PC-3 (cell line): Measurements from ENCODE around the gene PTPRN. TPM values are rescaled to one million over a fixed set of nuclear protein-coding genes. Genes with fewer than 3 reads are reported as not detected.

ENCODE experiments used
- ATAC-seq: fragments of 200-7000 bp; cut with Tn5 transposase; 2 replicates; pipeline ENCODE4 v1.9.1; 2020; ENCODE audit warnings: mild to moderate bottlenecking, moderate library complexity
- BruUV-seq: library from RNA; stranded (reverse); fragments of 400-500 nt; replicated peaks from 2 replicates; lab custom pipeline; 2021; lab: Mats Ljungman, UMichigan
- CTCF ChIA-PET: fragments of 300-600 bp; sonication (Branson Sonifier 250); formaldehyde crosslinking; loops from one replicate; lab custom pipeline; 2022; ENCODE audit warnings: antibody characterized with exemption; lab: Charles Lee
- POLR2A ChIA-PET: fragments of 300-600 bp; sonication (Branson Sonifier 250); formaldehyde crosslinking; loops from one replicate; lab custom pipeline; 2022; ENCODE audit warnings: antibody characterized with exemption; ENCODE audit not compliant: unreplicated experiment; lab: Charles Lee
- DNase-seq: peaks from one replicate; pipeline ENCODE4 v3.0.0-alpha.2; 2015
- H2AFZ ChIP-seq: fragments of 300-600 bp; sonication (generic); 2 replicates; pipeline ENCODE4 v1.6.0; 2016; ENCODE audit warnings: antibody characterized with exemption, low read length
- H3F3A ChIP-seq: fragments of 300-600 bp; sonication (generic); one replicate; pipeline ENCODE4 v1.6.0; 2017; ENCODE audit warnings: antibody characterized with exemption, low read length, control low read depth, mild to moderate bottlenecking; ENCODE audit not compliant: unreplicated experiment
- H3K27ac ChIP-seq: fragments of 300-600 bp; sonication (generic); 2 replicates; pipeline ENCODE4 v1.5.1; 2016; ENCODE audit warnings: mild to moderate bottlenecking, low read length
- H3K27me3 ChIP-seq: fragments of 300-600 bp; sonication (generic); 2 replicates; pipeline ENCODE4 v1.6.1; 2016; ENCODE audit warnings: low read length, mixed read lengths
- H3K36me3 ChIP-seq: fragments of 300-600 bp; sonication (generic); 2 replicates; pipeline ENCODE4 v1.6.1; 2016; ENCODE audit warnings: low read depth, mixed run types, low read length, mixed read lengths
- H3K4me1 ChIP-seq: fragments of 300-600 bp; sonication (generic); 2 replicates; pipeline ENCODE4 v1.5.1; 2016; ENCODE audit warnings: low read length; ENCODE audit not compliant: insufficient read depth
- H3K4me2 ChIP-seq: fragments of 300-600 bp; sonication (generic); 2 replicates; pipeline ENCODE4 v1.6.0; 2016; ENCODE audit warnings: low read length
- H3K4me3 ChIP-seq: fragments of 300-600 bp; sonication (generic); 2 replicates; pipeline ENCODE4 v1.5.1; 2016; ENCODE audit warnings: mild to moderate bottlenecking, low read length, mixed read lengths
- H3K79me2 ChIP-seq: fragments of 300-600 bp; sonication (generic); 2 replicates; pipeline ENCODE4 v1.6.1; 2017; ENCODE audit warnings: low read length, mixed read lengths
- H3K9ac ChIP-seq: fragments of 300-600 bp; sonication (generic); 2 replicates; pipeline ENCODE4 v1.6.0; 2016; ENCODE audit warnings: mild to moderate bottlenecking, low read length
- H3K9me2 ChIP-seq: fragments of 300-600 bp; sonication (generic); replicated peaks from 2 replicates; pipeline ENCODE4 v1.6.1; 2016; ENCODE audit warnings: mixed run types, low read length, mixed read lengths
- H3K9me3 ChIP-seq: fragments of 300-600 bp; sonication (generic); 2 replicates; pipeline ENCODE4 v1.6.1; 2016; ENCODE audit warnings: low read length, mixed read lengths
- H4K20me1 ChIP-seq: fragments of 300-600 bp; sonication (generic); 2 replicates; pipeline ENCODE4 v1.6.1; 2016; ENCODE audit warnings: low read length, mixed read lengths
- EZH2 ChIP-seq: fragments of 300-600 bp; sonication (generic); IDR thresholded peaks from one replicate; pipeline ENCODE4 v1.6.1; 2017; ENCODE audit warnings: antibody characterized with exemption, mild to moderate bottlenecking, low read length; ENCODE audit not compliant: unreplicated experiment
- EZH2phosphoT487 ChIP-seq: fragments of 300-600 bp; sonication (generic); IDR thresholded peaks from 2 replicates; pipeline ENCODE4 v1.6.1; 2018; ENCODE audit warnings: mild to moderate bottlenecking, antibody characterized with exemption, low read length, borderline replicate concordance
- intact Hi-C: fragments of 100-400 bp; cut with micrococcal nuclease; formaldehyde crosslinking; loops from 2 replicates; pipeline ENCODE4 v1.9.0; 2023
- total RNA-seq: library from RNA; depleted of rRNA; stranded (reverse); fragments of >200 nt; gene quantifications from 2 replicates; pipeline ENCODE4 v1.2.3, GENCODE V29; 2014
- TF ChIP-seq, protein P1 (sequence below): fragments of 300-600 bp; sonication (generic); conservative IDR thresholded peaks from 2 replicates; pipeline ENCODE4 v1.5.1; 2017; ENCODE audit warnings: antibody characterized with exemption, low read depth, mild to moderate bottlenecking, low read length

PTPRN gene
- total RNA-seq, 1 experiment from 2014 or later = 0.07 TPM

DNA sequence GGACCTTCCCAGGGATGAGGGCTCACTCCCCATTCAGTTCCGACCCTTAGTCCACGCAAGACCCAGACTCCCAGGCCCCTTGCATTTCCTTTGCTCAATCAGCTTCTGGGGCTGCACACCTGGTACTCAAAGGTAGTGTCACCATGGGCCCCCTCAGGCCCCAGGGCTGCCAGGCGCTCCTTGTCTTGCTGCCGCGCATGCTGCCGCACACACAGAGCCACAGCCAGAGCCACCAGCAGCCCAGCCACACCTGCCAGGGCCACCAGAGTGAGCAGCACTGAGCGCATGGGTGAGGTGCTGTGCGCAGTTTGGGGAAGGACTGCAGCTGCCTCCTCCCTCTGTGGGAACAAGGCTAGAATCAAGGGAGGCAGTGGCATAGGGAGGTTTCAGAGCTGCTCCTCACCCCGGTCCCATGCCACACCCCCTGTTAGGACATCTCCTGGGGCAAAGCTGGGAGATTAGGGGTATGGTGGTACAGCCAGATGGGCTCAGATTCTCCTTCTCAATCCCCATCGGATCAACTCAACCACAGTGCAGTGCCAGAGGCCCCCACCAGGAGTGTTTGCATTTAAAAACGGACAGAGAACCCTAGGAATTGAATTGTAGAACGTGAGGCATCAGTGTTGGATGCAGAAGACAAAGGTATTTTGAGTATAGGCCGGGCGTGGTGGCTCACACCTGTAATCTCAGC lies 11.3 kb downstream of the PTPRN start:
- ATAC-seq (no peak), DNase-seq (no peak)
- H3K4me1 ChIP-seq = peaks cover 15% of the 10 kb centered on the region
- H3K9ac ChIP-seq = no peak overlapping the region
- H3F3A ChIP-seq = no peaks in the 10 kb centered on the region
- ChIA-PET CTCF (no interaction called here), POLR2A (no interaction called here)
- H3K4me2 ChIP-seq = no peak overlapping the region
- no peaks in the 10 kb centered on the region for H3K36me3 ChIP-seq
- H3K27me3 ChIP-seq = peaks cover 25% of the 10 kb centered on the region
- BruUV-seq = no TSS peak
- no peaks in the 10 kb centered on the region for H3K79me2 ChIP-seq
- TF ChIP-seq EZH2 = no peak
- TF ChIP-seq, protein P1, sequence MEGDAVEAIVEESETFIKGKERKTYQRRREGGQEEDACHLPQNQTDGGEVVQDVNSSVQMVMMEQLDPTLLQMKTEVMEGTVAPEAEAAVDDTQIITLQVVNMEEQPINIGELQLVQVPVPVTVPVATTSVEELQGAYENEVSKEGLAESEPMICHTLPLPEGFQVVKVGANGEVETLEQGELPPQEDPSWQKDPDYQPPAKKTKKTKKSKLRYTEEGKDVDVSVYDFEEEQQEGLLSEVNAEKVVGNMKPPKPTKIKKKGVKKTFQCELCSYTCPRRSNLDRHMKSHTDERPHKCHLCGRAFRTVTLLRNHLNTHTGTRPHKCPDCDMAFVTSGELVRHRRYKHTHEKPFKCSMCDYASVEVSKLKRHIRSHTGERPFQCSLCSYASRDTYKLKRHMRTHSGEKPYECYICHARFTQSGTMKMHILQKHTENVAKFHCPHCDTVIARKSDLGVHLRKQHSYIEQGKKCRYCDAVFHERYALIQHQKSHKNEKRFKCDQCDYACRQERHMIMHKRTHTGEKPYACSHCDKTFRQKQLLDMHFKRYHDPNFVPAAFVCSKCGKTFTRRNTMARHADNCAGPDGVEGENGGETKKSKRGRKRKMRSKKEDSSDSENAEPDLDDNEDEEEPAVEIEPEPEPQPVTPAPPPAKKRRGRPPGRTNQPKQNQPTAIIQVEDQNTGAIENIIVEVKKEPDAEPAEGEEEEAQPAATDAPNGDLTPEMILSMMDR = no peak
- no peak for TF ChIP-seq EZH2phosphoT487
- no peaks in the 10 kb centered on the region for H3K9me3 ChIP-seq
- H3K27ac ChIP-seq = no peak overlapping the region
- H3K9me2 ChIP-seq = no peaks in the 10 kb centered on the region
- no peak overlapping the region for H3K4me3 ChIP-seq
- intact Hi-C loops = loop anchor here (5.0 kb wide), 1 partner anchor 121 kb away; the partner anchor contains the start of genes CNPPD1 and RETREG2
- H4K20me1 ChIP-seq = no peaks in the 10 kb centered on the region
- H2AFZ ChIP-seq = no peak overlapping the region

DNA sequence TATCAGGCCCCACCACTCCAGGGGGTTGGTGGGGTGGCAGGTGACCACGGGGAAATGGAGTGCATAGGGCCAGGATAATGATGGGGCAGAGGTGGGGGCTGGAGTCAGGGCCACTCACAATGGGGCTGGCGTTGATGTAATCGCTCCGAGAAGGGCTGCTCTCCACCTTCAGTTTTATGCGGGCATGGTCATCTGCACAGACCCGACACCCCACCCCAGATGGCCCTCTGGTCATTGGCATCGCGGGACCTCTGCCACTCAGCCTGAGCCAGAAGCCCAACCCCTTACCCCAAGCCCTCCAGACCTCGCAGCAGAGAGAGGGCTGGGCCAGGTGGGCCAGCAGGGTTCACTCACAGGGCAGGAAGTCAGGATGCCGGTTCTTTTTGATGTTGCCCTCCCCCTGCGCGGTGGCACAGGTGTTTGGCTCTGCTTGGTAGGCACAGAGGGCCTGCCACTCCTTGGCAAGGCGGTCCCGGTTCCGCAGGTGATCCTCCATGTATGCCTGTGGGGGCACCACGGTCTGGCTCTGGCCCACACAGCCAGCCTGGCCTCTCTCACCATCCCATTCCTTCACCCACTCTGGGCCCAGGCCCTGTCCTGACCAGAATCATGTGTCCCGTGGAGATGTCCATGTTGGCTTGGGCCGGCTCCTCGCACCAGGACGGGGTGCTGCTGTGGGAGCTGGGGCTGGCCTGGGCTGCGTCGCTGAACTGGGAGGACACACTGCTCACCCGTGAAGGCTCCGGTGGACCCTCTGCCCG lies 12.4 kb downstream of the PTPRN start:
- no peaks in the 10 kb centered on the region for H3K9me3 ChIP-seq
- TF ChIP-seq EZH2phosphoT487 (no peak), EZH2 (no peak)
- TF ChIP-seq, protein P1 = no peak
- no peak overlapping the region for H2AFZ ChIP-seq
- no peaks in the 10 kb centered on the region for H3K36me3 ChIP-seq
- H3K79me2 ChIP-seq = no peaks in the 10 kb centered on the region
- peaks cover 15% of the 10 kb centered on the region for H3K4me1 ChIP-seq
- H4K20me1 ChIP-seq = no peaks in the 10 kb centered on the region
- ChIA-PET POLR2A (no interaction called here), CTCF (no interaction called here)
- intact Hi-C loops = loop anchor here (5.0 kb wide), 1 partner anchor 120 kb away; the partner anchor contains the start of genes CNPPD1 and RETREG2
- ATAC-seq (no peak), DNase-seq (no peak)
- no peaks in the 10 kb centered on the region for H3K9me2 ChIP-seq
- H3F3A ChIP-seq = no peaks in the 10 kb centered on the region
- no peak overlapping the region for H3K4me2 ChIP-seq
- no peak overlapping the region for H3K9ac ChIP-seq
- no peak overlapping the region for H3K4me3 ChIP-seq
- H3K27ac ChIP-seq = no peak overlapping the region
- no TSS peak for BruUV-seq
- H3K27me3 ChIP-seq = peaks cover 14% of the 10 kb centered on the region
